ENCODE data around the gene CA12. TPM values are rescaled to one million over a fixed set of nuclear protein-coding genes. Genes with fewer than 3 reads are reported as not detected.

The CA12 gene
- total RNA-seq, 6 donors from 2014 or later, result 2.2 to 14.6 (median 6.4) TPM

GRCh38 chr15:63372753-63373152, 8.9 kb downstream of the CA12 start:
- WGBS, 2 donors, result 94 to 97% methylated on average over 5 of the region's 5 CpGs
- no peak overlapping the region for H3K4me3 ChIP-seq
- no peak for TF ChIP-seq CTCF (IDR thresholded peaks at IDR 0.05)
- TF ChIP-seq POLR2AphosphoS5 (IDR thresholded peaks at IDR 0.05), result no peak
- TF ChIP-seq POLR2A (IDR thresholded peaks at IDR 0.05), result no peak
- TF ChIP-seq EP300 (IDR thresholded peaks at IDR 0.05), result no peak
- H3K27me3 ChIP-seq, result no peaks in the 10 kb centered on the region
- H3K36me3 ChIP-seq, result no peaks in the 10 kb centered on the region
- no peak for DNase-seq
- no peaks in the 10 kb centered on the region for H3K9me3 ChIP-seq
- no peak overlapping the region for H3K27ac ChIP-seq
- H3K4me1 ChIP-seq, result peaks cover 15 to 34% (median 23%) of the 10 kb centered on the region in 4 donors
- no peak for ATAC-seq (ENCODE audit: low FRiP score in 2 of 2)

GRCh38 chr15:63372018-63372705, 9.5 kb downstream of the CA12 start:
- Histone ChIP-seq H3K36me3 (no peaks in the 10 kb centered on the region), H3K27ac (peak overlapping the region in 1 of 4 donors; percentile 26), H3K4me1 (peaks cover 15 to 37% (median 23%) of the 10 kb centered on the region in 4 donors), H3K9me3 (no peaks in the 10 kb centered on the region), H3K27me3 (no peaks in the 10 kb centered on the region), H3K4me3 (no peak overlapping the region)
- 87% methylated on average over 9 to 12 of the region's 12 CpGs for WGBS, 2 donors
- TF ChIP-seq EP300 (IDR thresholded peaks at IDR 0.05), result no peak
- TF ChIP-seq POLR2A (IDR thresholded peaks at IDR 0.05), result peak in 1 of 4 donors; percentile 19
- DNase-seq (peak in 1 of 2 donors; percentile 52), ATAC-seq (ENCODE audit: low FRiP score in 2 of 2) (peak in 1 of 2 donors; percentile 89)

- peak overlapping the region in 3 of 4 donors; percentile 17 to 50 (median 45) for H3K27ac ChIP-seq
- TF ChIP-seq POLR2AphosphoS5 (IDR thresholded peaks at IDR 0.05), result no peak
- TF ChIP-seq POLR2A (IDR thresholded peaks at IDR 0.05), result no peak
- TF ChIP-seq CTCF (IDR thresholded peaks at IDR 0.05), result no peak
- no peak for TF ChIP-seq EP300 (IDR thresholded peaks at IDR 0.05)
- DNase-seq, result peak in 1 of 2 donors; percentile 82
- peaks cover 15 to 39% (median 23%) of the 10 kb centered on the region in 4 donors for H3K4me1 ChIP-seq
- no peaks in the 10 kb centered on the region for H3K36me3 ChIP-seq
- no peaks in the 10 kb centered on the region for H3K9me3 ChIP-seq
- 72 to 88% methylated on average over 13 to 15 of the region's 15 CpGs for WGBS, 2 donors
- no peaks in the 10 kb centered on the region for H3K27me3 ChIP-seq
- peak; percentile 31 to 85 for ATAC-seq (ENCODE audit: low FRiP score in 2 of 2)
- H3K4me3 ChIP-seq, result no peak overlapping the region
Observed at GRCh38 chr15:63371297-63371918, 10.2 kb downstream of the CA12 start.

GRCh38 chr15:63370764-63371163, 10.9 kb downstream of the CA12 start:
- H3K36me3 ChIP-seq, result no peaks in the 10 kb centered on the region
- no peak for TF ChIP-seq POLR2AphosphoS5 (IDR thresholded peaks at IDR 0.05)
- TF ChIP-seq POLR2A (IDR thresholded peaks at IDR 0.05), result no peak
- no peak for TF ChIP-seq EP300 (IDR thresholded peaks at IDR 0.05)
- no peak for TF ChIP-seq CTCF (IDR thresholded peaks at IDR 0.05)
- no peaks in the 10 kb centered on the region for H3K27me3 ChIP-seq
- ATAC-seq (ENCODE audit: low FRiP score in 2 of 2), result peak in 1 of 2 donors; percentile 52
- H3K9me3 ChIP-seq, result no peaks in the 10 kb centered on the region
- H3K4me1 ChIP-seq, result peaks cover 15 to 38% (median 23%) of the 10 kb centered on the region in 4 donors
- 58 to 60% methylated on average over 4 of the region's 4 CpGs for WGBS, 2 donors
- DNase-seq, result peak in 1 of 2 donors; percentile 48
- H3K27ac ChIP-seq, result peak overlapping the region in 2 of 4 donors; percentile 45 to 50
- no peak overlapping the region for H3K4me3 ChIP-seq

GRCh38 chr15:63369781-63370180, 11.9 kb downstream of the CA12 start:
- 75 to 93% methylated on average over 4 of the region's 4 CpGs for WGBS, 2 donors

More at GRCh38 chr15:63369781-63370180, 11.9 kb downstream of the CA12 start:
- Histone ChIP-seq H3K36me3 (no peaks in the 10 kb centered on the region), H3K4me3 (no peak overlapping the region), H3K27me3 (no peaks in the 10 kb centered on the region), H3K9me3 (no peaks in the 10 kb centered on the region), H3K4me1 (peaks cover 6 to 28% (median 16%) of the 10 kb centered on the region in 4 donors), H3K27ac (no peak overlapping the region)
- DNase-seq (no peak), ATAC-seq (ENCODE audit: low FRiP score in 2 of 2) (no peak)
- no peak for TF ChIP-seq EP300 (IDR thresholded peaks at IDR 0.05)
- no peak for TF ChIP-seq CTCF (IDR thresholded peaks at IDR 0.05)
- TF ChIP-seq POLR2AphosphoS5 (IDR thresholded peaks at IDR 0.05), result no peak
- TF ChIP-seq POLR2A (IDR thresholded peaks at IDR 0.05), result no peak

All from upper lobe of left lung (tissue), 6 donors.